ENCODE results near the gene ACSL5.
"Not testable (repeated sequence)": the region's sequence is repeated elsewhere in the genome, so short reads cannot be mapped to it uniquely, and the experiment has no call there.

Gene ACSL5

GRCh38 chr10:112369495-112370423 lies 4.2 kb upstream of the ACSL5 start:
- TF ChIP-seq, protein P1, sequence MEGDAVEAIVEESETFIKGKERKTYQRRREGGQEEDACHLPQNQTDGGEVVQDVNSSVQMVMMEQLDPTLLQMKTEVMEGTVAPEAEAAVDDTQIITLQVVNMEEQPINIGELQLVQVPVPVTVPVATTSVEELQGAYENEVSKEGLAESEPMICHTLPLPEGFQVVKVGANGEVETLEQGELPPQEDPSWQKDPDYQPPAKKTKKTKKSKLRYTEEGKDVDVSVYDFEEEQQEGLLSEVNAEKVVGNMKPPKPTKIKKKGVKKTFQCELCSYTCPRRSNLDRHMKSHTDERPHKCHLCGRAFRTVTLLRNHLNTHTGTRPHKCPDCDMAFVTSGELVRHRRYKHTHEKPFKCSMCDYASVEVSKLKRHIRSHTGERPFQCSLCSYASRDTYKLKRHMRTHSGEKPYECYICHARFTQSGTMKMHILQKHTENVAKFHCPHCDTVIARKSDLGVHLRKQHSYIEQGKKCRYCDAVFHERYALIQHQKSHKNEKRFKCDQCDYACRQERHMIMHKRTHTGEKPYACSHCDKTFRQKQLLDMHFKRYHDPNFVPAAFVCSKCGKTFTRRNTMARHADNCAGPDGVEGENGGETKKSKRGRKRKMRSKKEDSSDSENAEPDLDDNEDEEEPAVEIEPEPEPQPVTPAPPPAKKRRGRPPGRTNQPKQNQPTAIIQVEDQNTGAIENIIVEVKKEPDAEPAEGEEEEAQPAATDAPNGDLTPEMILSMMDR (conservative IDR thresholded peaks at IDR 0.05): no peak
- TF ChIP-seq ZFX (IDR thresholded peaks at IDR 0.05): no peak
- H3K27ac ChIP-seq: no peak overlapping the region

- TF ChIP-seq ZFX (IDR thresholded peaks at IDR 0.05): no peak
- TF ChIP-seq, protein P1 (conservative IDR thresholded peaks at IDR 0.05): no peak
- no peak overlapping the region for H3K27ac ChIP-seq
Measured at GRCh38 chr10:112370424-112370819, 3.5 kb upstream of the ACSL5 start.

- not testable (repeated sequence) for H3K27ac ChIP-seq
Measured at GRCh38 chr10:112371326-112371725, 2.6 kb upstream of the ACSL5 start.

DNA sequence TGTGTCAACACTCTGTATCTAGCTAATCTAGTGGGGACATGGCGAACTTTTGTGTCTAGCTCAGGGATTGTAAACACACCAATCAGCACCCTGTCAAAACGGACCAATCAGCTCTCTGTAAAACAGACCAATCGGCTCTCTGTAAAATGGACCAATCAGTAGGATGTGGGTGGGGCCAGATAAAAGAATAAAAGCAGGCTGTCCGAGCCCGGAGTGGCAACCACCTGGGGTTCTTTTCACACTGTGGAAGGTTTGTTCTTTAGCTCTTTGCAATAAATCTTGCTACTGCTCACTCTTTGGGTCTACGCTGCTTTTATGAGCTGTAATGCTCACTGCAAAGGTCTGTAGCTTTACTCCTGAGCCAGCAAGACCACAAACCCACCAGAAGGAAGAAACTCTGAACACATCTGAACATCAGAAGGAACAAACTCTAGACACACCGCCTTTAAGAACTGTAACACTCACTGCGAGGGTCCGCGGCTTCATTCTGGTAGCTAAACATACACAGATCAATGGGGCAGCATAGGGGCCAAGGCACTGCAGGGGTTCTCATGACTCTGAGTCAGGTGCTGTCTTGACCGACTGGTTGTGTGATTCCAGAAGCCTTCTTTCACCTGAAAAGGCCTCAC lies 1.6 kb upstream of the ACSL5 start:
- not testable (repeated sequence) for H3K27ac ChIP-seq

DNA sequence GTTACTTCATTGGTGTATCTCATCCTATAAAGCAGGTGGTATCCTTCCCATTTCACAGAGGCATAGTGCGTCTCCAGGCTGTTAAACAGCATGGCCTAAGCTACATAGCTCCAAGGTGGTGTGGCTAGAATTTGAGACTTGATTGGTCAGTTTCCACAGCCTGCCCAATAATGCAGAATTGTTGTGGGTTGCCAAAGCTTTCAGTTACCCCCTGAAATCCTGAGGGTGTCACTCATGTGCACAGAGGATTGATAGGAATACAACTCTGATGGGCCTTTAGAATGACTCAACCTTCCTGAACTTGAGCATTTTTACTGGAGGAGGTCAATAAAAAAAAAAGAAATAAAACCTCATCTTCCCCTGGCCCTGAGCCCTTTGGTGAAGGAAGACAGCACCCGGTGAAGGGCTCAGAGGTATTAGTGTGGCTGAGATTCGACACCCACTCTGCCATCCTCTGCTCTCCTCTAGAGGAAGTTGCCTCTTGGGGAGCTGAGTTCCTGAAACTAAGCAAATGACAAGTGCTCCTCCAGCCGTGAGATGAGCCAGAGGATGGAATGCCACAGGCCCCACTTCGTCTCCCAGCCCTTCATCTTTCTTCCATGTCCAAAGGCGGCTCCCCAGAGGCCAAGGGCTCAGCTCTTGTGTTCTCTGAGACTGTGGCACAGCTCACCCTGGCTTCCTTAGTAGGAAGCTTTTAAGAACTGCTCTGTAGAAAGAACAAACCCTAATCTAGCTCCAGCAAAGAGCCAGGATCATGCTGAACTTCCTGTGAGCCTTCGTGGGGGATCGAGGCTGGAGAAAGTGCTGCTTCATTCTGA lies 1.0 kb downstream of the ACSL5 start:
- no peak for TF ChIP-seq ZFX (IDR thresholded peaks at IDR 0.05)
- TF ChIP-seq, protein P1 (conservative IDR thresholded peaks at IDR 0.05): no peak
- H3K27ac ChIP-seq: no peak overlapping the region

GRCh38 chr10:112375721-112376395 lies 1.9 kb downstream of the ACSL5 start:
- TF ChIP-seq, protein P1 (conservative IDR thresholded peaks at IDR 0.05): no peak
- no peak for TF ChIP-seq ZFX (IDR thresholded peaks at IDR 0.05)
- H3K27ac ChIP-seq: no peak overlapping the region; the same call in 1 of the 2 replicates

DNA sequence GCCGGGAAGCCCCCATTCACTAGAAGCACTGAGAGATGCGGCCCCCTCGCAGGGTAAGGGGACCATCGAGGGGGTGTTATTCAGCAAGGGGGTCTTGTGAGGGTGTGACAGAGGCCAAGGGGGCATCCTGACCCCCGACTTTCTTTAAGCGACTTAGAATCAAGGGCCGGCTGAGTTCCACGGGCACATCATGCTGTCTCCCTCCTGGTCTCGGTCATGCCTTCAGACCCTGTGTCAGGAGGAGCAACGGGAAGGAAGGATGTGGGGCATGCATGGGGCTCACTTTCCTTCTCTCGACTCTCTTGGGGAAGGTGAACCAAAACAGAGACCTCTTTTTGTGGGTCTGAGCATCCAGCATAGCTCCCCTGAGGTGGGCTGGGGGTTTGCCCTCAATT lies 2.5 kb downstream of the ACSL5 start:
- TF ChIP-seq, protein P1 (conservative IDR thresholded peaks at IDR 0.05): no peak
- TF ChIP-seq ZFX (IDR thresholded peaks at IDR 0.05): no peak
- no peak overlapping the region; the same call in 1 of the 2 replicates for H3K27ac ChIP-seq

- H3K27ac ChIP-seq: not testable (repeated sequence)
Measured at GRCh38 chr10:112377116-112377515, 3.2 kb downstream of the ACSL5 start.
